SK-N-SH (cell line): ENCODE results near the gene ARHGAP4. TPM values are rescaled to one million over a fixed set of nuclear protein-coding genes. Genes with fewer than 3 reads are reported as not detected.
A peak's percentile ranks its signal among the peaks of the same experiment; 100 is the strongest.

Experiments used
- CTCF ChIA-PET: fragments of 300-600, 350-600 bp; formaldehyde crosslinking; extraction: SDS; loops from one replicate; lab custom pipeline; 2021; lab: Yijun Ruan, JAX
- POLR2A ChIA-PET: fragments of 350-600 bp; sonication (Branson Sonifier 250); formaldehyde crosslinking; extraction: SDS; loops from one replicate; lab custom pipeline; 2020; ENCODE audit warnings: antibody characterized with exemption, inconsistent platforms; lab: Yijun Ruan, JAX
- DNase-seq: peaks from one replicate; pipeline ENCODE4 v3.0.0; 2012
- H2AFZ ChIP-seq: fragments of 200-600 bp; sonication (generic); 2 replicates; pipeline ENCODE4 v1.8.1; 2016; ENCODE audit warnings: antibody characterized with exemption, mild to moderate bottlenecking, low read depth
- H3F3A ChIP-seq: fragments of 200-600 bp; sonication (generic); replicated peaks from 2 replicates; pipeline ENCODE3; 2016; ENCODE audit warnings: antibody characterized with exemption, mild to moderate bottlenecking; ENCODE audit not compliant: insufficient read depth
- H3K27ac ChIP-seq, 2 experiments: fragments of 200-500 bp in 1 of 2; fragments of 200-600 bp in 1 of 2; sonication (Bioruptor generic) in 1 of 2; sonication (generic), shearing (Covaris generic) in 1 of 2; 2 replicates each; pipeline versions ENCODE4 v1.5.1 to v1.6.1; 2014 to 2016; ENCODE audit warnings: low read depth in 2 of 2, inconsistent platforms in 1 of 2, low read length in 1 of 2, mild to moderate bottlenecking in 1 of 2, mixed read lengths in 1 of 2
- H3K27me3 ChIP-seq: fragments of 200-600 bp; sonication (generic), shearing (Covaris generic); 2 replicates; pipeline ENCODE4 v1.6.1; 2016; ENCODE audit warnings: mixed run types; ENCODE audit not compliant: insufficient read depth
- H3K36me3 ChIP-seq, 2 experiments: fragments of 200-500 bp in 1 of 2; fragments of 200-600 bp in 1 of 2; sonication (Bioruptor generic) in 1 of 2; sonication (generic) in 1 of 2; replicated peaks in 1 of 2; 2 replicates each; pipeline versions ENCODE3 to v1.5.1; 2014 to 2016; ENCODE audit warnings: low read length in 1 of 2, mild to moderate bottlenecking in 1 of 2; ENCODE audit not compliant: insufficient read depth in 2 of 2, control insufficient read depth in 1 of 2
- H3K4me1 ChIP-seq, 2 experiments: fragments of 200-500 bp in 1 of 2; fragments of 200-600 bp in 1 of 2; sonication (Bioruptor generic) in 1 of 2; sonication (generic), shearing (Covaris generic) in 1 of 2; 2 replicates each; pipeline versions ENCODE4 v1.5.1 to v1.6.1; 2014 to 2016; ENCODE audit warnings: low read depth in 1 of 2, low read length in 1 of 2, mixed run types in 1 of 2; ENCODE audit not compliant: insufficient read depth in 2 of 2, control insufficient read depth in 1 of 2
- H3K4me2 ChIP-seq: fragments of 200-600 bp; sonication (generic), shearing (Covaris generic); 2 replicates; pipeline ENCODE4 v1.6.1; 2017; ENCODE audit warnings: mixed run types
- H3K4me3 ChIP-seq, 2 experiments: fragments of 200-500 bp in 1 of 2; fragments of 200-600 bp in 1 of 2; sonication (Bioruptor generic) in 1 of 2; sonication (generic), shearing (Covaris generic) in 1 of 2; 2 replicates each; pipeline versions ENCODE4 v1.5.1 to v1.8.1; 2014 to 2016; ENCODE audit warnings: low read depth in 2 of 2, inconsistent platforms in 1 of 2, low read length in 1 of 2, mild to moderate bottlenecking in 1 of 2, mixed read lengths in 1 of 2, moderate library complexity in 1 of 2
- H3K79me2 ChIP-seq: fragments of 200-600 bp; sonication (generic); 2 replicates; pipeline ENCODE4 v1.8.1; 2017; ENCODE audit warnings: mild to moderate bottlenecking; ENCODE audit not compliant: insufficient read depth
- H3K9ac ChIP-seq: fragments of 200-600 bp; sonication (generic); 2 replicates; pipeline ENCODE4 v1.6.1; 2017; ENCODE audit warnings: mixed run types
- H3K9me2 ChIP-seq: fragments of 200-600 bp; sonication (generic); 2 replicates; pipeline ENCODE4 v1.6.1; 2017; ENCODE audit warnings: mixed run types
- H3K9me3 ChIP-seq: fragments of 200-600 bp; sonication (generic); 2 replicates; pipeline ENCODE4 v1.6.1; 2017; ENCODE audit warnings: mixed run types, mild to moderate bottlenecking, moderate library complexity
- H4K20me1 ChIP-seq: fragments of 200-600 bp; sonication (generic); 2 replicates; pipeline ENCODE4 v1.6.1; 2017; ENCODE audit warnings: mild to moderate bottlenecking, mixed run types; ENCODE audit not compliant: insufficient read depth
- FOXM1 ChIP-seq: IDR thresholded peaks from 2 replicates; pipeline ENCODE4 v1.4.0; 2012; ENCODE audit warnings: low read depth, mild to moderate bottlenecking
- GABPA ChIP-seq: IDR thresholded peaks from 2 replicates; pipeline ENCODE4 v1.4.0; 2012; ENCODE audit warnings: low read depth, mild to moderate bottlenecking
- JUND ChIP-seq: IDR thresholded peaks from 2 replicates; pipeline ENCODE4 v1.4.0; 2012
- MEF2A ChIP-seq: IDR thresholded peaks from 2 replicates; pipeline ENCODE4 v1.4.0; 2012; ENCODE audit warnings: low read depth, borderline replicate concordance
- MXI1 ChIP-seq: IDR thresholded peaks from 2 replicates; pipeline ENCODE4 v1.6.1; 2012; ENCODE audit warnings: mild to moderate bottlenecking, low read depth, low read length, improper control_type of control experiment
- RAD21 ChIP-seq: IDR thresholded peaks from 2 replicates; pipeline ENCODE4 v1.6.1; 2012; ENCODE audit warnings: mild to moderate bottlenecking, low read length
- RFX5 ChIP-seq: IDR thresholded peaks from 2 replicates; pipeline ENCODE4 v1.6.1; 2012; ENCODE audit warnings: mild to moderate bottlenecking, improper control_type of control experiment, low read length
- TEAD4 ChIP-seq: IDR thresholded peaks from 2 replicates; pipeline ENCODE4 v1.4.0; 2012; ENCODE audit warnings: mild to moderate bottlenecking, borderline replicate concordance; ENCODE audit not compliant: insufficient read depth
- YY1 ChIP-seq: IDR thresholded peaks from 2 replicates; pipeline ENCODE4 v1.4.0; 2012; ENCODE audit warnings: low read depth, mild to moderate bottlenecking
- WGBS: methylation state at CpG from one replicate; pipeline ENCODE4 v1.1.6; 2017; ENCODE audit warnings: low lambda C conversion rate; 5-methylcytosine and 5-hydroxymethylcytosine counted together
- polyA plus RNA-seq, 3 experiments: library from polyadenylated mRNA; depleted of rRNA; stranded (reverse); fragments of >200 nt; gene quantifications; 2 replicates each; pipeline ENCODE4 v1.2.3, GENCODE V29; 2012
- TF ChIP-seq, protein P1 (sequence below): IDR thresholded peaks from 2 replicates; pipeline ENCODE4 v1.6.1; 2012; ENCODE audit warnings: mild to moderate bottlenecking, low read depth, low read length, moderate library complexity
- TF ChIP-seq, protein P2 (sequence below): fragments of 150-350 bp; IDR thresholded peaks from 2 replicates; pipeline ENCODE4 v1.6.1; 2016; ENCODE audit warnings: mild to moderate bottlenecking, low read depth, low read length
- TF ChIP-seq, protein P3 (sequence below): IDR thresholded peaks from 2 replicates; pipeline ENCODE4 v1.4.0; 2012; ENCODE audit warnings: low read depth
- TF ChIP-seq, protein P4 (sequence below): IDR thresholded peaks from 2 replicates; pipeline ENCODE4; 2012

The ARHGAP4 gene
- polyA plus RNA-seq, 1 of the 3 experiments (the other 2 are of a cell fraction), result 1.6 TPM

DNA sequence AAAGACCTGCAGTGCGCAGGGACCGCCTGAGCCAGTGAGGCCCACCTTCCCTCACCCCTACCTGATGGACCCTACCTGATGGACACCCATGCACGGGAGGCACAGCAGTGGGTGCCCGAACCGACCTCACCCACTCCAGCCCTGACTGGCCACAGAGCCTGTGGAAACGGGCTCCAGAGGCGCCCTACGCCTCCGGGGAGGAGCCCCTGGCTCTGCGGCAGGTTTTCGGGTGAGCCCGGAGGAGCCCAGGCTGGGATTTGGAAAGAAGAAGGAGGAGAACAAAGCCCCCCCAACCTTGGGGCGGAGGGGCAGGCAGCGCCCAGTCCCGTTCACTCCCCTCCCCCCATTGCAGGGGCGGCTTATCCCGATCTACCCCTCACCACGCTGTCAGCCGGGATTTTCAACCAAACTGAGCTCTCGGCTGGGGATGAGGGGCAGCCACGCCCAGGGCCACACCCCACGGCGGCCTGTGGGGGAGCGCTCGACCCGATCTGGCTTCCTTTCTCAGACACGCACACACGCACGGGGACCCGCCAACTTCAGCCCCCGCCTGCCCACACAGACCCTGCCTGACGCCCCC is 40.8 kb downstream of the ARHGAP4 start:
- ChIA-PET POLR2A (interaction anchor here (1.1 kb wide), 1 partner anchor 11 kb away, joined by 3 read pairs; no protein-coding TSS in a partner anchor), CTCF (interaction anchor here (0.6 to 1.4 kb wide), 6 partner anchors 9 to 131 kb away, joined by 3 to 4 read pairs (median 3); no protein-coding TSS in a partner anchor)
- H3K9ac ChIP-seq, result no peak overlapping the region
- H3K36me3 ChIP-seq, result no peaks in the 10 kb centered on the region
- peaks cover 0 to 31% of the 10 kb centered on the region in 2 experiments; a peak in 1 of 4 replicates for H3K4me1 ChIP-seq
- no peak overlapping the region; a peak in 1 of 4 replicates for H3K27ac ChIP-seq
- no peaks in the 10 kb centered on the region for H3K9me3 ChIP-seq
- H2AFZ ChIP-seq, result no peak overlapping the region
- WGBS, result 24% methylated on average over 7 of the region's 32 CpGs
- TF ChIP-seq RAD21 (no peak), GABPA (no peak), MEF2A (no peak), RFX5 (no peak), TEAD4 (no peak), MXI1 (no peak), JUND (no peak), FOXM1 (no peak), YY1 (no peak)
- TF ChIP-seq, protein P1, sequence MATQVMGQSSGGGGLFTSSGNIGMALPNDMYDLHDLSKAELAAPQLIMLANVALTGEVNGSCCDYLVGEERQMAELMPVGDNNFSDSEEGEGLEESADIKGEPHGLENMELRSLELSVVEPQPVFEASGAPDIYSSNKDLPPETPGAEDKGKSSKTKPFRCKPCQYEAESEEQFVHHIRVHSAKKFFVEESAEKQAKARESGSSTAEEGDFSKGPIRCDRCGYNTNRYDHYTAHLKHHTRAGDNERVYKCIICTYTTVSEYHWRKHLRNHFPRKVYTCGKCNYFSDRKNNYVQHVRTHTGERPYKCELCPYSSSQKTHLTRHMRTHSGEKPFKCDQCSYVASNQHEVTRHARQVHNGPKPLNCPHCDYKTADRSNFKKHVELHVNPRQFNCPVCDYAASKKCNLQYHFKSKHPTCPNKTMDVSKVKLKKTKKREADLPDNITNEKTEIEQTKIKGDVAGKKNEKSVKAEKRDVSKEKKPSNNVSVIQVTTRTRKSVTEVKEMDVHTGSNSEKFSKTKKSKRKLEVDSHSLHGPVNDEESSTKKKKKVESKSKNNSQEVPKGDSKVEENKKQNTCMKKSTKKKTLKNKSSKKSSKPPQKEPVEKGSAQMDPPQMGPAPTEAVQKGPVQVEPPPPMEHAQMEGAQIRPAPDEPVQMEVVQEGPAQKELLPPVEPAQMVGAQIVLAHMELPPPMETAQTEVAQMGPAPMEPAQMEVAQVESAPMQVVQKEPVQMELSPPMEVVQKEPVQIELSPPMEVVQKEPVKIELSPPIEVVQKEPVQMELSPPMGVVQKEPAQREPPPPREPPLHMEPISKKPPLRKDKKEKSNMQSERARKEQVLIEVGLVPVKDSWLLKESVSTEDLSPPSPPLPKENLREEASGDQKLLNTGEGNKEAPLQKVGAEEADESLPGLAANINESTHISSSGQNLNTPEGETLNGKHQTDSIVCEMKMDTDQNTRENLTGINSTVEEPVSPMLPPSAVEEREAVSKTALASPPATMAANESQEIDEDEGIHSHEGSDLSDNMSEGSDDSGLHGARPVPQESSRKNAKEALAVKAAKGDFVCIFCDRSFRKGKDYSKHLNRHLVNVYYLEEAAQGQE, result no peak
- TF ChIP-seq, protein P2, sequence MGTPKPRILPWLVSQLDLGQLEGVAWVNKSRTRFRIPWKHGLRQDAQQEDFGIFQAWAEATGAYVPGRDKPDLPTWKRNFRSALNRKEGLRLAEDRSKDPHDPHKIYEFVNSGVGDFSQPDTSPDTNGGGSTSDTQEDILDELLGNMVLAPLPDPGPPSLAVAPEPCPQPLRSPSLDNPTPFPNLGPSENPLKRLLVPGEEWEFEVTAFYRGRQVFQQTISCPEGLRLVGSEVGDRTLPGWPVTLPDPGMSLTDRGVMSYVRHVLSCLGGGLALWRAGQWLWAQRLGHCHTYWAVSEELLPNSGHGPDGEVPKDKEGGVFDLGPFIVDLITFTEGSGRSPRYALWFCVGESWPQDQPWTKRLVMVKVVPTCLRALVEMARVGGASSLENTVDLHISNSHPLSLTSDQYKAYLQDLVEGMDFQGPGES, result no peak
- TF ChIP-seq, protein P3, sequence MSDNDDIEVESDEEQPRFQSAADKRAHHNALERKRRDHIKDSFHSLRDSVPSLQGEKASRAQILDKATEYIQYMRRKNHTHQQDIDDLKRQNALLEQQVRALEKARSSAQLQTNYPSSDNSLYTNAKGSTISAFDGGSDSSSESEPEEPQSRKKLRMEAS, result no peak
- TF ChIP-seq, protein P4, sequence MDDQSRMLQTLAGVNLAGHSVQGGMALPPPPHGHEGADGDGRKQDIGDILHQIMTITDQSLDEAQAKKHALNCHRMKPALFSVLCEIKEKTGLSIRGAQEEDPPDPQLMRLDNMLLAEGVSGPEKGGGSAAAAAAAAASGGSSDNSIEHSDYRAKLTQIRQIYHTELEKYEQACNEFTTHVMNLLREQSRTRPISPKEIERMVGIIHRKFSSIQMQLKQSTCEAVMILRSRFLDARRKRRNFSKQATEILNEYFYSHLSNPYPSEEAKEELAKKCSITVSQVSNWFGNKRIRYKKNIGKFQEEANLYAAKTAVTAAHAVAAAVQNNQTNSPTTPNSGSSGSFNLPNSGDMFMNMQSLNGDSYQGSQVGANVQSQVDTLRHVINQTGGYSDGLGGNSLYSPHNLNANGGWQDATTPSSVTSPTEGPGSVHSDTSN, result no peak
- 0 out of 2 replicates have a peak overlapping the region, but pooled peaks have one; percentile 15 for H3K4me2 ChIP-seq
- no peaks in the 10 kb centered on the region for H3K9me2 ChIP-seq
- peak overlapping the region; percentile 29 to 44; a peak in 3 of 4 replicates for H3K4me3 ChIP-seq
- no peaks in the 10 kb centered on the region for H4K20me1 ChIP-seq
- H3K27me3 ChIP-seq, result peaks cover 45% of the 10 kb centered on the region
- no peak for DNase-seq
- no peaks in the 10 kb centered on the region for H3K79me2 ChIP-seq
- H3F3A ChIP-seq, result no peaks in the 10 kb centered on the region
